A204.1 (cell line): ENCODE data around the gene C1QTNF8.

Experiments
- FAIRE-seq: peaks from 2 replicates; lab custom pipeline; 2012; peaks lifted over from hg19 to GRCh38; lab: Jason Lieb, UNC

Gene C1QTNF8, protein sequence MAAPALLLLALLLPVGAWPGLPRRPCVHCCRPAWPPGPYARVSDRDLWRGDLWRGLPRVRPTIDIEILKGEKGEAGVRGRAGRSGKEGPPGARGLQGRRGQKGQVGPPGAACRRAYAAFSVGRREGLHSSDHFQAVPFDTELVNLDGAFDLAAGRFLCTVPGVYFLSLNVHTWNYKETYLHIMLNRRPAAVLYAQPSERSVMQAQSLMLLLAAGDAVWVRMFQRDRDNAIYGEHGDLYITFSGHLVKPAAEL

GRCh38 chr16:1096169-1097082, at the start of gene C1QTNF8:
TSS of gene C1QTNF8 (minus strand) at chr16:1096244. CDS start at chr16:1094922, 1,322 bp downstream.
- FAIRE-seq: no peak

GRCh38 chr16:1145383-1146100, 49.5 kb upstream of the C1QTNF8 start:
- no peak for FAIRE-seq

DNA sequence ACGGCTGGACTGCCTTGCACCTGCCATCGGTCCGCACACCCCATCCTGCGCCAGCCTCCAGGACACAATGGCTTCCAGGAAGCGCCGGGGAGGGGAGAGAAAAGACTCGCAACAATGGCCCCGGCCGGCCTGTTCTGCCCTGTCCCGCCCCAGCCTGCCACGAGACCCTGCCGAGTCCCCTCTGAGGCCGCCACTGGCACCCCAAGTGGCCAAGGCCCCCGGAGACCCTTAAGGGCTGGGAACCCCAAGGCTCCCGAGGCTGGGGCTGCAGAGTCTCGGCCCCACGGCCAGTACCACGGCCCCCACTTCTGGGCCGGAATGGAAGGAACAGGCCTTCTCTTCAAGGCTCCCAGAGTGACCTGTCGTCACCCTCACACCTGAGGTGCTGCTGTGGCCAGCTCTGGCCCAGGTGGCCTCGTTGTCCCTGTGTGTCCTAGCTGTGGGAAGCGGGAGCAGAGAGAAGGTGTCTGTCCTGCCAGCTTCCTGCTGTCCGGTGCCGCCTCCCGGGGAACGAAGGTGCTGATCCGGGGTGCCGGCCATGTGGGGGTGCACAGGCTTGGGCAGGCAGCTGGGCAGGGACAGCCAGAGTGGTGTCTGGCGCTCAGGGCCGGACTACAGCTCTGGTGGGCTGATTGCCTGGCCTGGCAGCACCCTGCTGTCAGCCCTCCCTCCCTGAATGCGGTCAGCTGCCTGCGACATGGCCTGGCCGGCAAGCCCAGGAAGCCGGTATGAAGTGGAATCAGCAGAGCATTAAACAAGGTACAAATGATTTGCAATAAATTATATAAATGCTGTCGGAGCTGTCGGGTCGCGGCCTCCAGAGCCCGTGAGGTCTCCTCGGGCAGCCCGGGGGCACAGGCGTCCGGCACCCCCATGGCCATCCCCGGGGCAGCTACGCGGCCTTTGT, 48.7 kb upstream of the C1QTNF8 start:
- no peak for FAIRE-seq

DNA sequence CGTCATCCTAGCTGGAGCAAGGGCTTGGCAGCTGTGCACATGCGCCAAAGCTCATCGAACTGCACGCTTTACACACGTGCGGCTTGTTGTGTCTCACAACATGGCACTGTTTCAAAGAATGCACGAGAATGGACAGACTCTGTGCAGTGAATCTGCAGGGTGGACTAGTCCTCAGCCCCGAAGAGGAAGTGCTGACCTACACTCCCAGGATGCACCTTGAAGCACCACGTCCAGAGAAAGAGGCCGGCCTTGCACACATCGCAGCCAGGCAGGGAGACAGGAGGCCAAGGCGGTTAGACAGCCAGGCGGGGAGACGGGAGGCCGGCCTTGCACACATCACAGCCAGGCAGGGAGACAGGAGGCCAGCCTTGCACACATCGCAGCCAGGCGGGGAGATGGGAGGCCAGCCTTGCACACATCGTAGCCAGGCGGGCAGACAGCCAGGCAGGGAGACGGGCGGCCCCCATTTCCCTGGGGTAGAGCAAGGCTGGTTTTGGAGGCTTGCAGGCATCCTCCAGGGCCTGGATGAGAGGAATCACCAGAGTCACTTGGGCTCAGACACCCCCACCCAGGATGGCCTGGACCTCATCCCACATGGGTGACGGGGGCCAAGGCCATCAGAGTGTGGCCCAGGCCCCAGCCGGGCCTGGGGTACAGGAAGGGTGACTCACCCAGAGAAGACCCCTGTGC, 47.9 kb upstream of the C1QTNF8 start:
- no peak for FAIRE-seq

GRCh38 chr16:1142911-1143310, 46.9 kb upstream of the C1QTNF8 start:
- no peak for FAIRE-seq

DNA sequence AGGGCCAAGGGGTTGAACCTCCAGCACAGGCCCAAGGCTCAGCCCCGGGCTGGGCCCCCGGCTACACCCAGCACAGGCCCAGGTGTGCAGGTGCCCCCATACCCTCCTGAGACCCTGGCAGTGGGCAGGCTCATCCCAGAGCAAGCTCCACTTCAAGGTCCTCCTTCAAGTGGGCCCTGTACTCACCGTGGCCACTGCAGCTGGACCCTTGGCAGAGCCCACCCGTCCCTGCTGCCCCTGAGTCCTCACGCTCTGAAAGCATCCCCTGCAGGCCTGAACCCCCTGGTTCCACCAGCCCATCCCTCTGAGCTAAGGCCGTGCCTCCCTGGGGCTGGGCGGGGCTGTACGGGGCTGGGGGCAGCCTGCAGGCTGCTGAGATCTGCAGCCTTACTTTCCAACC, 45.7 kb upstream of the C1QTNF8 start:
- no peak for FAIRE-seq

DNA sequence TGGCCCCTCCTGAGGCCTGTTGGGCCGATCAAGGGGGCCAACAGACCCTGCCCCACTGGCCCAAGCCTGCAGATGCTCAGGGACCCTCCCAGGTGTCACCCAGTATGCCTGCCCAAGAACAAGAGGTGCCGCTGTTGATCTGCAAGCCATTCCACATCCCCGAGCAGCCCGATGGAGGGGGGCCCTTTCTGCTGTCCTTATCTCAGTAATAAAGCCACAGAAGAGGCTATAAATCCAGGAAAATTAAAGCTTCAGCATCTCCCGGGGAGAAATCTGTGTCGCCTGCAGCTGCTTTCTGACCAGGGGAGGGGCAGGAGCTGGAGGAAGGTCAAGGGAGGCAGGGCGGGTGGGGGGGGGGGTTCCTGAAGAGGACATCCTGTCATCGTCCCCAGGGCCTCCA, 45.1 kb upstream of the C1QTNF8 start:
- FAIRE-seq: no peak

- FAIRE-seq: no peak
Measured at GRCh38 chr16:1140582-1141162, 44.6 kb upstream of the C1QTNF8 start.

GRCh38 chr16:1137604-1138003, 41.6 kb upstream of the C1QTNF8 start:
- FAIRE-seq: no peak

DNA sequence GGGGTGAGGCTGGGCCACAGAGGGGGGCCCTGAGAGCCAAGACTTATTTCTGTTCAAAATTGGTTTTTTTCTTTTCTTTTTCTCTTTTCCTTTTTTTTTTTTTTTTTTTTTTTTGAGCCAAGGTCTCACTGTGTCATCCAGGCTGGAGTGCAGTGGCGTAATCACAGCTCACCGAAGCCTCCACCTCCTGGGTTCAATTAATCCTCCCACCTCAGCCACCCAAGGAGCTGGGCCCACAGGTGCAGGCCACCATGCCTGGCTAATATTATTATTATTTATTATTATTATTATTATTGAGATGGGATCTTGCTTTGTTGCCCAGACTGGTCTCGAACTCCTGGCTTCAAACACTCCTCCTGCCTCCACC, 39.4 kb upstream of the C1QTNF8 start:
- no peak for FAIRE-seq

DNA sequence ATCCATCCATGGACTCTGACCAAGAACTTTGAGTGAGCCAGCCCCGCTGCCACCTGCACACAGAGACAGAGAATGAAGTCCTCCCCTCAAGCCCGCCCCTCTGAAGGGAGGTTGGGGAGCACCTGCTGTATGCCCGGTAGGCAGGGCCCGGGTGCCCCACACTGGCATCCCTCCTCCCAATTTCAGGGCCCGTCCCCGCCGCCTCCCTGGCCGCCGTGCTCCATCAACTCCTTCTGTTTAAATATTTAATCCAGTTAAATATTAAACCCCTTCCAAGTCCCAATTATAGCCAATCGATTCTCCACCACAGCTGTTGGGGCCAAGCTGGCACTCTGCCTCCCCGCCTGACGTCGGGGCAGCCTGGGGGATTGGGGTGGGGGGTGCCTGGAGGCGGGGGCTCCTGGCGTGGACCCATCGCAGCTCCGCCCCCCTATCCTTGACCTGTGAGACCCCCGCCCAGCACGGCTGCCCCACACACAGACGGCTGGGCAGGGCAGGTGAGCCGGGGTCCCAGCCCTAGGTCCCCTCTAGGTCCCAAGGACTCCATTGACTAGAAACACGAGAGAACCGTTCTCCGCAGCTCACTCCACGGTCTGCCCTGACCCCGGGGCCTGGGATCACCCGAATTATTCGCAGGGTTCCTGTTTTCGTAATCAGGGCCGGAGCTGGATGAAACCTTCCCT, 38.9 kb upstream of the C1QTNF8 start:
- no peak for FAIRE-seq

DNA sequence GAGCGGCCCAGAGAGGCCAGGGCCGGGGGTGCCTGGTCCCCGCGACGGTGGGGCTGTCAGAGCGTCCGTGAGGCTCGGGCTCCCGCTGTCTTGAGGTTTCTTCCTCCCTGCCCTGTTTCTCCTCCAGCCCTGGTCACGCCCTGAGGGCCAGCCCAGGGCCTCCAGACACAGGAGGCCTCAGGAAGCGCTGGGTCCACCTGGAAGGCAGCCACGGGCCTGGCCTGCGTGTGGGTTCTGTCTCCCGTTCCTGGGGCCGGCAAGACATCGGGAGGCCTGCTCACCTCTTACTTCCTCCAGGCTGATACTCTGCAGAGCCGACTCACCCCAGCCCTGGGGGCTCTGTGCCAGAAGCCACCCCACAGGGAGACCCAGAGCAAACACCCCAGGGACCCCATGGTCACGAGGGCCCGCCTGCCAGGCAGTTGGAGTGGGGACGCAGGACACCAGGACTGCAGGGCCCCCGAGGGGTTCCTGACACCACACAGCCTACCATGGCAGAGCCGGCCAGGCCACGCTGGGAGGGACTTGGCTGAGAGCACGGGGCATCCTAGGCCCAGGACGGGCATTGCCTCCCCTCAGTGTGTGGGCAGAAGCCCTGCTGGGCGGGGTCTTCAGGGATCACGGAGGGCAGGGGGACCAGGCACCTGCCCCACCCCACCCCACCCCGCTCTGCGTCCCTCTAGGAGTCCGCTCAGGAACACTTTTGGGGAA, 37.9 kb upstream of the C1QTNF8 start:
- FAIRE-seq: no peak

- FAIRE-seq: no peak
Measured at GRCh38 chr16:1133271-1133670, 37.2 kb upstream of the C1QTNF8 start.

GRCh38 chr16:1132431-1132830, 36.4 kb upstream of the C1QTNF8 start:
- FAIRE-seq: no peak

DNA sequence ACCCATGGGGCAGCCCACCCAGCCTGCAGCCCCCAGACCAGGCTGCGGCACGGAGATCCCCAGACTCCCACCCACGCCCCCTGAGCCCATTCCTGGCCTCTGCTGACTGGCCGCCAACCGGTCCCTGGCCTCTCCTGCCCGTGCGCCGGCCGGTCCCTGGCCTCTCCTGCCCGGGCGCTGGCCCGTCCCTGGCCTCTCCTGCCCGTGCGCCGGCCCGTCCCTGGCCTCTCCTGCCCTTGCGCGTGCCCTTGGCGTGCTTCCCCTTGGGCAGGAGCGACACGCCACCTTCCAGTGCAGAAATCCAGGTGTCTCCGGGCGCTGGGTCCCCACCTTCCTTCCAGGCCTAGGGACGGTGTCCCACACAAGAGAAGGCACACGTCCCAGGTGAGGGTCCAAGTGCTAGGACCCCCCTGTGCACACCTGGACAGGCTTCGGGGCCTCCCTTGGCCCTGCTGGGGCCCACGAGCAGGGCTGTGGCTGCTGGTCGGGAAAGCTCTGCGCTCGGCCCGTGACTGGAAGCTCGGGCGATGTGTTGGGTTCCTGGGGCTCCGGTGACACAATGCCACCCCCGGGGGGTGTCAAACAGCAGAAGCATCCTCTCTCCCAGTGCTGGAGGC, 35.4 kb upstream of the C1QTNF8 start:
- FAIRE-seq: no peak

GRCh38 chr16:1130382-1130781, 34.3 kb upstream of the C1QTNF8 start:
- FAIRE-seq: no peak

DNA sequence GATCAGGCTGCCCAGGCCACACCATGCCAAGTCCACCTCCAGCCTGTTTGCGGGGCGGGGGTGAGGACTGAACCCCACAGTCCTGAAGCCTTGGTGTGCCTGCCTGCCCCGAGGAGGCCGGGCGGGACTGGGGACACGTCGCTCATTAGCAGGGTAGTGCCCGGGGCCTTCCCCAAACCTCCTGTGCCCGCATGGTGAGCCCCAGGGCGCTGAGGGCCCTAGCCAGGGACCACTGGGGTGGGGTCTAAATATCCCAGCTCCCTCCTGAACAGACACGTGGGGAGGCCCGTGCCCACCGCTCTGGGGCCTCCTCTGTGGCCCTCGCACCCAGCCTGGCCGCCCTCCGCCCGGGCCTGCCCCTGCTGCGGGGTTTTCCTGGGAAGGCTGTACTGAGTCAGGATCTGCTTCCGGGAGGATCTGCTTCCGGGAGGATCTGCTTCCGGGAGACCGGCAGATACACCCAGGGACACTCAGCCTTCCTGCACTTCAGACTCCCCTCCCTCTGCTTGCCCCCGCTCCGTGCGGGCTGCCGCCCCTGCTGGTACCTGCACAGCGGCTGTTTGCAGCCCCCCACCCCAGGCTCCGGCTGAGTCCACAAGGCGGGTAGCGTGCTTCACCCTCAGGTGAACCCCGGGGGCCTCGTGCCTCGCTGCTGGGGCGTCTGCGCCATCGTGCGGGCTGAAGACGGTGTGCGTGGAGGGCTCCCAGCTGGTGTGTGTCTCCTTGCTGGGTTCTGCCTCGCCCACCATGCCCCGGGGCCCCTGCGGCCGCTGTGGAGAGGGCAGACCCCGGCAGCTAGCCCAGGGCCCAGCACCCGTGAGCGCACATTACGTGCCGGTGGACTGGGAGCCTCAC, 33.3 kb upstream of the C1QTNF8 start:
- no peak for FAIRE-seq

DNA sequence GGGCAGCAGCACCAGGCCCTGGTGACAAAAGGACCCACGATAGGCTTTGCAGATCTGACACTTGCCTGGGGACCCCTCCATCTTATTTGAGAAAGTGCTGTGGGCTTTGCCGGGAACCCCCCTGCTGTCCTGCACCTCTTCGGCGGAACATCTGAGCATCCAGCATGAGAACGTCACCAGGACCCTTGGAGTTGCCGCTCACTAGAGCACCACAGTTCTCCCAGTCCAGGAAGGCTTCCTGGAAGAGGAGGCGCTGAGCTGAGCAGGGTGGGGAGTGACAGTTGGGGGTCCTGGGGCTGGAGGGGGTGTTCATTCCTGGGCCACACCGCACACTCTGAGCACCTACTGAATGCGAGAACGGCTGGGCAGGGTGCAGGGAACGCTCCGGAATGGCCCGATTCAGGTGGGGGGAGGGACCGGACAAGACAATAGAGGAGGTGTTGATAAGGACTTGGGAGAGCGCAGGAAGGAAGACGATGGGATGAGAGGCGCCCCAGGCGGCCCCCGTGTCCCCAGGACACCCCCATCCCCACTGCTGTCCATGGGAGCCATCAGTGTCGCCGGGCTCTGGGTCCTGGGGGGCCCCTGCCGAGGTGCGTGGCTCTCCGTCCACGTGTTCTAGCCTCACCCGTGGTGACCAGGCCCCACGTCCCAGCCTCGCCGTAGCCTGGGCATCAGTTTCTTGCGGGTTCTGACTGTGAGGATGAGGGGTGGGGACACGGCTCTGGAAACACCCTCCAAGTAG, 32.1 kb upstream of the C1QTNF8 start:
- FAIRE-seq: no peak
